Nephron progenitor cell (in vitro differentiated cells): ENCODE data around the gene TMEM138.

Experiments used
- DNase-seq: peaks from one replicate; pipeline ENCODE4 v3.0.0; 2021
- H3K27ac Mint-ChIP-seq: 2 replicates; pipeline ENCODE4 v1.8.0; 2021; ENCODE audit warnings: mild to moderate bottlenecking, moderate library complexity, mixed read lengths
- H3K27me3 Mint-ChIP-seq: 2 replicates; pipeline ENCODE4 v1.8.0; 2021; ENCODE audit warnings: mild to moderate bottlenecking, low read depth, mixed read lengths; ENCODE audit not compliant: poor library complexity
- H3K36me3 Mint-ChIP-seq: 2 replicates; pipeline ENCODE4 v1.8.0; 2021; ENCODE audit warnings: low read depth, mixed read lengths
- H3K4me1 Mint-ChIP-seq: 2 replicates; pipeline ENCODE4 v1.8.0; 2021; ENCODE audit warnings: mixed read lengths
- H3K4me3 Mint-ChIP-seq: 2 replicates; pipeline ENCODE4 v1.8.0; 2021; ENCODE audit warnings: mild to moderate bottlenecking, moderate library complexity, mixed read lengths
- H3K9me3 Mint-ChIP-seq: 2 replicates; pipeline ENCODE4 v1.8.0; 2021; ENCODE audit warnings: mild to moderate bottlenecking, moderate library complexity, mixed read lengths
- CTCF ChIP-seq: fragments of 200-600 bp; sonication (generic); IDR thresholded peaks from 2 replicates; pipeline ENCODE4 v1.5.0; 2021; ENCODE audit warnings: antibody characterized with exemption

Gene TMEM138

GRCh38 chr11:61350336-61350735 is 11.8 kb upstream of the TMEM138 start:
- peaks cover 2% of the 10 kb centered on the region for H3K27me3 Mint-ChIP-seq
- H3K4me1 Mint-ChIP-seq, result no peaks in the 10 kb centered on the region
- no peak overlapping the region for H3K4me3 Mint-ChIP-seq
- no peak for DNase-seq
- no peak for TF ChIP-seq CTCF
- no peaks in the 10 kb centered on the region for H3K9me3 Mint-ChIP-seq
- H3K27ac Mint-ChIP-seq, result no peak overlapping the region
- peaks cover 4% of the 10 kb centered on the region for H3K36me3 Mint-ChIP-seq

- Mint-ChIP-seq H3K36me3 (peaks cover 4% of the 10 kb centered on the region), H3K27me3 (peaks cover 2% of the 10 kb centered on the region), H3K27ac (no peak overlapping the region), H3K4me1 (no peaks in the 10 kb centered on the region), H3K4me3 (no peak overlapping the region), H3K9me3 (no peaks in the 10 kb centered on the region)
- no peak for DNase-seq
- TF ChIP-seq CTCF, result no peak
Measured at GRCh38 chr11:61350803-61351202, 11.4 kb upstream of the TMEM138 start.

- Mint-ChIP-seq H3K27me3 (peaks cover 2% of the 10 kb centered on the region), H3K36me3 (peaks cover 4% of the 10 kb centered on the region), H3K4me3 (no peak overlapping the region), H3K27ac (no peak overlapping the region), H3K4me1 (no peaks in the 10 kb centered on the region), H3K9me3 (no peaks in the 10 kb centered on the region)
- no peak for TF ChIP-seq CTCF
- no peak for DNase-seq
Measured at GRCh38 chr11:61352038-61352437, 10.1 kb upstream of the TMEM138 start.

GRCh38 chr11:61353131-61354067 is 8.8 kb upstream of the TMEM138 start:
- Mint-ChIP-seq H3K27me3 (peaks cover 5% of the 10 kb centered on the region), H3K27ac (peak overlapping the region; percentile 62), H3K4me3 (no peak overlapping the region), H3K9me3 (no peaks in the 10 kb centered on the region), H3K36me3 (peaks cover 4% of the 10 kb centered on the region), H3K4me1 (no peaks in the 10 kb centered on the region)
- TF ChIP-seq CTCF, result no peak
- no peak for DNase-seq

GRCh38 chr11:61354208-61354607 is 8.0 kb upstream of the TMEM138 start:
- Mint-ChIP-seq H3K4me3 (no peak overlapping the region), H3K4me1 (peaks cover under 1% of the 10 kb centered on the region), H3K9me3 (no peaks in the 10 kb centered on the region), H3K36me3 (peaks cover 4% of the 10 kb centered on the region), H3K27ac (no peak overlapping the region), H3K27me3 (peaks cover 5% of the 10 kb centered on the region)
- TF ChIP-seq CTCF, result no peak
- DNase-seq, result no peak

GRCh38 chr11:61356706-61357105 is 5.5 kb upstream of the TMEM138 start:
- DNase-seq, result no peak
- Mint-ChIP-seq H3K4me1 (peaks cover 20% of the 10 kb centered on the region), H3K36me3 (no peaks in the 10 kb centered on the region), H3K4me3 (no peak overlapping the region), H3K9me3 (no peaks in the 10 kb centered on the region), H3K27me3 (peaks cover 5% of the 10 kb centered on the region), H3K27ac (no peak overlapping the region)
- TF ChIP-seq CTCF, result no peak
